Parathyroid adenoma (tissue), 2 donors: ENCODE data around the gene SLC2A8.
A peak's percentile ranks its signal among the peaks of the same experiment; 100 is the strongest.

Experiments used
- H2AFZ ChIP-seq: fragments of 300-600 bp; sonication (generic); one replicate; pipeline ENCODE4 v1.7.0; 2017; ENCODE audit warnings: antibody characterized with exemption, mild to moderate bottlenecking
- H3K27ac ChIP-seq: fragments of 300-600 bp; sonication (generic); one replicate; pipeline ENCODE4 v1.7.0; 2017
- H3K27me3 ChIP-seq: fragments of 300-600 bp; sonication (generic); one replicate; pipeline ENCODE4 v1.7.0; 2017; ENCODE audit warnings: low read length; ENCODE audit not compliant: control insufficient read depth, insufficient read depth
- H3K36me3 ChIP-seq: fragments of 300-600 bp; sonication (generic); one replicate; pipeline ENCODE4 v1.7.0; 2017; ENCODE audit warnings: low read length; ENCODE audit not compliant: control insufficient read depth, insufficient read depth
- H3K4me1 ChIP-seq: fragments of 300-600 bp; sonication (generic); one replicate; pipeline ENCODE4 v1.7.0; 2017; ENCODE audit warnings: control low read depth
- H3K4me2 ChIP-seq: fragments of 300-600 bp; sonication (generic); one replicate; pipeline ENCODE4 v1.7.0; 2017; ENCODE audit warnings: low read length
- H3K4me3 ChIP-seq: fragments of 300-600 bp; sonication (generic); one replicate; pipeline ENCODE4 v1.7.0; 2017; ENCODE audit warnings: low read depth, low read length
- H3K79me2 ChIP-seq: fragments of 300-600 bp; sonication (generic); one replicate; pipeline ENCODE4 v1.7.0; 2017; ENCODE audit warnings: control low read depth
- H3K9ac ChIP-seq: fragments of 300-600 bp; sonication (generic); one replicate; pipeline ENCODE4 v1.7.0; 2017; ENCODE audit warnings: mild to moderate bottlenecking
- H3K9me3 ChIP-seq: fragments of 300-600 bp; sonication (generic); one replicate; pipeline ENCODE4 v1.7.0; 2017; ENCODE audit warnings: low read length; ENCODE audit not compliant: control insufficient read depth
- TF ChIP-seq, protein P1 (sequence below): fragments of 300-600 bp; sonication (generic); IDR thresholded peaks from one replicate; pipeline ENCODE4 v1.7.0; 2017; ENCODE audit warnings: antibody characterized with exemption, mild to moderate bottlenecking
- donor health status: primary hyperparathyroidism.

Gene SLC2A8

DNA sequence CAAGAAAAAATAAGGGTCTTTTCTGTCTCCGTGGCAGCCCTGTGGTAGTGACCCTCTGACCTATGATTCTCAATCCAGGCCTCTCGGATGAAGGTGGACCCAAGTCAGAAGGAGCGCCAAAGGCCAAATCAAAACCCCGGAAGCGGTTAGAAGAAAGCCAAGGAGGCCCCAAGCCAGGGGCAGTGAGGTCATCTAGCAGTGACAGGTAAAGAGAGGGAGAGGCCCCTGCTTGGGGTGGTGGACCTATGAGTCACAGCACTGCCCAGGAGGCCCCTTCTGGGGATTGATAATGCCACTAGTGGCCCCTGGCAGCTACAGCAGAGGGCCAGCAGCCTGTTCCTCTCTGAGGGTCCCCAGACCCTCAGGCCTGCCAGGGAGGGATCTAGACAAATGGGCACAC, 6.4 kb upstream of the SLC2A8 start:
- TF ChIP-seq, protein P1, sequence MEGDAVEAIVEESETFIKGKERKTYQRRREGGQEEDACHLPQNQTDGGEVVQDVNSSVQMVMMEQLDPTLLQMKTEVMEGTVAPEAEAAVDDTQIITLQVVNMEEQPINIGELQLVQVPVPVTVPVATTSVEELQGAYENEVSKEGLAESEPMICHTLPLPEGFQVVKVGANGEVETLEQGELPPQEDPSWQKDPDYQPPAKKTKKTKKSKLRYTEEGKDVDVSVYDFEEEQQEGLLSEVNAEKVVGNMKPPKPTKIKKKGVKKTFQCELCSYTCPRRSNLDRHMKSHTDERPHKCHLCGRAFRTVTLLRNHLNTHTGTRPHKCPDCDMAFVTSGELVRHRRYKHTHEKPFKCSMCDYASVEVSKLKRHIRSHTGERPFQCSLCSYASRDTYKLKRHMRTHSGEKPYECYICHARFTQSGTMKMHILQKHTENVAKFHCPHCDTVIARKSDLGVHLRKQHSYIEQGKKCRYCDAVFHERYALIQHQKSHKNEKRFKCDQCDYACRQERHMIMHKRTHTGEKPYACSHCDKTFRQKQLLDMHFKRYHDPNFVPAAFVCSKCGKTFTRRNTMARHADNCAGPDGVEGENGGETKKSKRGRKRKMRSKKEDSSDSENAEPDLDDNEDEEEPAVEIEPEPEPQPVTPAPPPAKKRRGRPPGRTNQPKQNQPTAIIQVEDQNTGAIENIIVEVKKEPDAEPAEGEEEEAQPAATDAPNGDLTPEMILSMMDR: no peak
- H3K9me3 ChIP-seq: no peaks in the 10 kb centered on the region
- no peaks in the 10 kb centered on the region for H3K27me3 ChIP-seq
- H3K4me2 ChIP-seq: no peak overlapping the region
- no peak overlapping the region for H2AFZ ChIP-seq
- H3K4me1 ChIP-seq: no peaks in the 10 kb centered on the region
- no peak overlapping the region for H3K27ac ChIP-seq
- H3K4me3 ChIP-seq: no peak overlapping the region
- no peaks in the 10 kb centered on the region for H3K79me2 ChIP-seq
- H3K9ac ChIP-seq: no peak overlapping the region
- no peaks in the 10 kb centered on the region for H3K36me3 ChIP-seq

DNA sequence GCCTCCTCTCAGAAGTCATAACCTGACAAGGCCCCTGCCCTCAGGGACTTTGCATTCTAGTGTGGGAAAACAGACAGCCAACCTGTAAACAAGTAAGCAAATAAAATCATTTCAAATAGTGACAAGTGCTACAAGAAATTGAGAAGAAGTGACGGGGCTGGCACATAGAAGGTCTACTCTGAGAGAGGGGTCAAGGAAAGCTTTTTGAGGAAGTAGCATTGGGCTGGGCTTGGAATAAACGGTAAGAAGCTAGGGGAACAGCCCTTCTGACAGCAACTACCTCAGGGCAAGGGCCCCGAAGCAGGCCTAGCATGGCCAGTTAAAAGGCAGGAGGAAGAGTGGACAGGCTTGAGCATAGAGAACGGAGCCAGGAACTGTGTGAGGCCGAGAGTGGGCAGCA, 4.8 kb upstream of the SLC2A8 start:
- H3K36me3 ChIP-seq: no peaks in the 10 kb centered on the region
- H3K27me3 ChIP-seq: no peaks in the 10 kb centered on the region
- no peak overlapping the region for H2AFZ ChIP-seq
- TF ChIP-seq, protein P1: no peak
- no peaks in the 10 kb centered on the region for H3K9me3 ChIP-seq
- no peak overlapping the region for H3K4me2 ChIP-seq
- no peak overlapping the region for H3K9ac ChIP-seq
- H3K4me3 ChIP-seq: no peak overlapping the region
- H3K4me1 ChIP-seq: no peaks in the 10 kb centered on the region
- H3K79me2 ChIP-seq: no peaks in the 10 kb centered on the region
- no peak overlapping the region for H3K27ac ChIP-seq

DNA sequence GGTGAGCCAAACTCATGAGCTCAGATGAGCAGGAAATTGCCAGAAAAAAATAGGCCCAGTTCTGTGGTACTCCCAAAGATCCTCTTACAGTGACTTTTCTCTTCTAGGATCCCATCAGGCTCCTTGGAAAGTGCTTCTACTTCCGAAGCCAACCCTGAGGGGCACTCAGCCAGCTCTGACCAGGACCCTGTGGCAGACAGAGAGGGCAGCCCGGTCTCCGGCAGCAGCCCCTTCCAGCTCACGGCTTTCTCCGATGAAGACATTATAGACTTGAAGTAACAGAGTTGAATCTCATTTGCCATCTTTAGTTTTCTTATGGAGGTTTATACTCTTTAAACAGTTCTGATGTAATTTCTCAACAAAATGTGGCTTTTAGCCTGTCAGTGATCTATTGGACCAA, 4.0 kb upstream of the SLC2A8 start:
- H3K27ac ChIP-seq: no peak overlapping the region
- no peaks in the 10 kb centered on the region for H3K9me3 ChIP-seq
- H3K27me3 ChIP-seq: no peaks in the 10 kb centered on the region
- no peak overlapping the region for H3K9ac ChIP-seq
- TF ChIP-seq, protein P1: no peak
- H3K4me3 ChIP-seq: no peak overlapping the region
- no peaks in the 10 kb centered on the region for H3K79me2 ChIP-seq
- no peak overlapping the region for H3K4me2 ChIP-seq
- no peaks in the 10 kb centered on the region for H3K36me3 ChIP-seq
- no peaks in the 10 kb centered on the region for H3K4me1 ChIP-seq
- H2AFZ ChIP-seq: no peak overlapping the region

DNA sequence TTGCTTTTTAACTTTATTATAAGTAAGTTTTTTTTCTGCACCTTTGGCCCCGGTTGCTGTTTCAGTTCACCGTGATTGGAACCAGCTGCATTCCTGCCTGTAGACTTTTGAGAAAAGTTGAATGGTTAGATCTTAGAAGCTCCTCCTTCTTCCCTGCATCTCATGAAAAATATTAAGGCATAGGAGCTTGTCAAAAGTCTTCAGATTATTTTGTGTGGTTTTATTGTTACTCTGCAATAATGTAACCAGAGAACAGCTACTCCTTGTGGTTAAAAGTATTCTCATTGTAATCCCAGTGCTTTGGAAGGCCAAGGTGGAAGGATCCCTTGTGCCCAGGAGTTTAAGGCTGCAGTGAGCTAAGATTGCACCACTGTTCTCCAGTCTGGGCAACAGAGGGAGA, 3.3 kb upstream of the SLC2A8 start:
- Histone ChIP-seq H3K79me2 (peaks cover 3% of the 10 kb centered on the region), H3K36me3 (no peaks in the 10 kb centered on the region), H3K9me3 (no peaks in the 10 kb centered on the region), H3K27me3 (no peaks in the 10 kb centered on the region), H3K4me3 (no peak overlapping the region), H3K9ac (no peak overlapping the region), H3K4me2 (no peak overlapping the region), H3K4me1 (no peaks in the 10 kb centered on the region), H3K27ac (no peak overlapping the region), H2AFZ (no peak overlapping the region)
- TF ChIP-seq, protein P1: no peak

DNA sequence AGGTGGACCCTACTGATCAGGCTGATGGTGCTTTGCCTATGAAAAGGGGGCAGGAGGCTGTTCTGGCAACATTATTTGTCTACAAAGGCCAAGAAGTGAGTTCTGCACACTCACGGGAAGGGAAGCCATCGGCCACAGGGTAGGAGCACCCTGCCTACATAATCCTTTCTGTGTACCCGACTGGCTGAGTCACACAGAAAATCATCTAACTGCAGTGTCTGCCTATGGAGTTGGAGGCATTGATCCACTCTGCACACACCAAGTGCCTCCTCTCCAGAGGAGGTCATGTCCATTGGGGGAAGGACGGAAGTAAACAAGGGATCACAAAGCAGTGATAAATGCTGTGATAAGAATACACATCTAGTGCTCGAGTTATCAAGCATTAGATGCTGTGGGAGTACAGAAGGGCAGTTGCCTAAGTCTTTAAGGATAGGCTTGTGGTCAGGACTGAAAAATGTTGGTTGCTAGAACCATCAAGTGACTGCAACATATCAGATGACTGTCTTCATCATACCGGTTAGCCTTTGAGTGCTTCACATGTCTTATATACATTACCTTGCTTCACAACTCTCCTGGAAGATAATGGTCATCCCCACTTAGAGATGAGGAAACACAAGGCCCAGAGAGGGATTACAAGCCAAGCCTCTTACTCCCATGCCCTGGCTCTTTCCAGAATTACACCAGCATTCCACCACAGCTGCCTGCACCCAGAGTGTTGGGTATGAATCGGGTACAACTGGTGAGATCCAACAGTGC, 1.3 kb upstream of the SLC2A8 start:
- TF ChIP-seq, protein P1: no peak
- Histone ChIP-seq H3K36me3 (no peaks in the 10 kb centered on the region), H3K4me3 (peak overlapping the region; percentile 59), H3K9ac (no peak overlapping the region), H3K79me2 (peaks cover 3% of the 10 kb centered on the region), H3K27me3 (no peaks in the 10 kb centered on the region), H2AFZ (no peak overlapping the region), H3K4me1 (no peaks in the 10 kb centered on the region), H3K9me3 (no peaks in the 10 kb centered on the region), H3K27ac (no peak overlapping the region), H3K4me2 (peak overlapping the region; percentile 82)
